ENCODE data around the gene COL4A5.
A peak's percentile ranks its signal among the peaks of the same experiment; 100 is the strongest.
"Not testable (repeated sequence)": the region's sequence is repeated elsewhere in the genome, so short reads cannot be mapped to it uniquely, and the experiment has no call there.

COL4A5 gene

DNA sequence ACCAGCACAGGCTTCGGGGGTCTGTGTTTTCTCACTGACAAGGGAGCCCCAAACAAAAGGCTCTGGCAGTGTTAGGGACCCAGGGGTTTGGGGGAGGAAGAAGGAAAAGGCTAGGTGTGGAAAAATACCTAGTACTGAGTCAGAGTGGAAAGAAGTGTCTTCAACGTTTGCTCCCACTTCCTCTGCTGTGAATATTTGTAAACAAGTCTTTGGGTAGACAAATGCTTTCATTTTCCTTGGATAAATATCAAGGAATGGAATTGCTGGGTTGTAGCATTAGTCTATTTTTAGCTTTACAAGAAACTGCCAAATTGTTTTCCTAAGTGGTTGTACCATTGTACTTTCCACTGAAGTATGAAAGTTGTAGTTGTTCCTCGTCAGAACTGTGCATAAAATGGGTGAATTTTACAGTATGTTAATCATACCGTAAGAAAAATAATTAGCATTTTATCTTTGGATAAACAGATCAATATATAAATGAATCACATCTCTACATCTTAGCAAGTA, 17.4 kb downstream of the COL4A5 start:
- no peak for DNase-seq (ENCODE audit: low spot score)

DNA sequence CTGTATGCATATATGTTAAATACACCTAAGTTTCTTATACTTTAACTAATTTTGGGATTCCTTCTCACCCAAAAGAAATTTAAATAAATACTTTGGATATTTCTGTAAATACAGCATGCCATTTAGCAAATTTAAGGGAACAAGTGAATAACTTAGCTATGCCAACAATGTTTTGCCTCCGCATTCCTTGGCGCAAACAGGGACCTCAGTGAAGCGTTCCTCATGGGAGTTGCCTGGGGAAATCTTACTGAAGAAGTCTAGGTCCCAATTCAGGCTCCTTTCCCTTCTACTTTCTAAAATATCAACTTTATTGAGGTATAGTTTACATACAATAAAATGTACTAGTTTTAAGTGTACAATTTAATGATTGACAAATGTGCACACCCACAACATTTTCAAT, 25.0 kb downstream of the COL4A5 start:
- DNase-seq (ENCODE audit: low spot score) = peak; percentile 14

DNA sequence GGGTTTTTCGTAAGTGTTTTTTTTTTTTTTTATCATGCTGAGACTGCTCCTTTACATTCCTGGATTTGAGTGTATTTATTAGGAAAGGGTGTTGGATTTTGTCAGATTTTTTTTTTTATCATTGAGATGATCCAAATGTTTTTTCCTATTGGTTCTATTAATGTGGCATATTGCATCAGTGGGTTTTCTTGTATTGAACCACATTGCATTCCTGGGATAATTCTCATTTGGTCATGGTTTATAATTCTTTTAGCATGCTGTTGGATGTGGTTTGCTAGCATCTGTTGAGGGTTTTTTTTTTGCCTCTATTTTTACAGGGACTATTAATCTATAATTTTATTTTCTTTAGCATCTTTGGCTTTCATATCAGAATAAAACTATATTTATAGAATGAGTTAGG, 28.8 kb downstream of the COL4A5 start:
- DNase-seq (ENCODE audit: low spot score) = no peak

DNA sequence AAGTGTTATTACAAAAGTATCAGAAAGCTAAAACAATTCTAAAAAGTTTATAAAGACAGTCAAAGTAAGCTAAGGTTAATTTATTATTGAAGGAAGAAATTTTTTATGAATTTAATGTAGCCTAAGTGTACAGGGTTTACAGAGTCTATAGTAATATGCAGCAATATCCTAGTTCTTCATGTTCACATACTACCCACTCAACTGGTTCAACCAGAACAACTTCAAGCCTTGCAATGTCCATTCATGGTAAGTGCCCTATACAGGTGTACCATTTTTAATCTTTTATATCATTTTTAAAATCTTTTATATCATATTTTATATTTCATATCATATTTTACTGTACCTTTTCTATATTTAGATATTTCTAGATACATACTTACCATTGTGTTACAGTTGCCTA, 34.3 kb downstream of the COL4A5 start:
- DNase-seq (ENCODE audit: low spot score) = no peak

DNA sequence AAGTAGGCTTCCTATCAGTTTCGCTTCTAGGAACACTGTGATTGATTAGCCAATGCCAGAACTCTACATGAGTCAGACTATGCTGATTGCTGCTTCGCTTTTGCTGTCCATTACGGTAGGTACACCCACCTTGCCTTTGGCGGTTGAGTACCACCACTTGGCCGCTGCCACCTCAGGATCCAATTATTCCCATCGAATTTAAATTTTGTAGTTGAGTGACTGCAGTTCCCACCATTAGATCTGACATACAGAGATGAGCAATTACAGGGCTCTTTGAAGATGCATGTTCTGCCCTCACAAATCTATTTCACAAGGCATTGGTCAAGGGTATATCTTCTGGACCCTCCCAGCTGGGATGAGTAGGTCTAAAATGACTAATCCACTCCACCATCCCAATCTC, 41.9 kb downstream of the COL4A5 start:
- DNase-seq (ENCODE audit: low spot score) = not testable (repeated sequence)

DNA sequence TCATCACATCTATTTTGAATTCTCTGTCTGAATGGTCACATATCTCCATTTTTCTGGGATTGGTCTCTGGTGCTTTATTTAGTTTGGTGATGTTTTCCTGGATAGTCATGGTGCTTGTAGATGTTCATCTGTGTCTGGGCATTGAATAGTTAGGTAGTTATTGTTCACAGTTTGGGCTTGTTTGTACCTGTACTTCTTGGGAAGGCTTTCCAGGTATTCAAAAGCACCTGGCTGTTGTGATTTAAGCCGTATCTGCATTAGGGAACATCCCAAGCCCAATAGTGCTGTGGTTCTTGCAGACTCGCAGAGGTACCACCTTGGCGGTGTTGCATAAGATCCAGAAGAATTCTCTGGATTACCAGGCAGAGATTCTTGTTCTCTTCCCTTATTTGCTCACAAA, 44.6 kb downstream of the COL4A5 start:
- no peak for DNase-seq (ENCODE audit: low spot score)

DNA sequence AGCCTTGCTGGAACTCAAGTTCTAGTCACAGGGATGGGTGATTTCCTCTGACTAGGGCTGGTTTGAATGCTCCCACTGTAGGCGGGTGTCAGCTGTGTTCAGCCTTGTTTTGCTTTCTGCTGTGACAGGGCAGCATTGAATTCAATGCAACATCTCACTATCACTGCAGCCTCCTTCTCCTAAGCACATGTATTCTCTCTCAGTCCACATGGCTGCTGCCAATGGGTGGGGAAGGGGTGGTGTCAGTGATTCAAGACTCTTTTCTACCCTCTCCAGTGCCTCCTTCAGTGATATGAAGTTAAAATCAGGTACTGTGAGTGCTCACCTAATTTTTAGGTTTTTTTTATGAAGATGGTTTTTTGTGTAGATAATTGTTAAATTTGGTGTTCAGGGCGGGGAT, 46.3 kb downstream of the COL4A5 start:
- no peak for DNase-seq (ENCODE audit: low spot score)

DNA sequence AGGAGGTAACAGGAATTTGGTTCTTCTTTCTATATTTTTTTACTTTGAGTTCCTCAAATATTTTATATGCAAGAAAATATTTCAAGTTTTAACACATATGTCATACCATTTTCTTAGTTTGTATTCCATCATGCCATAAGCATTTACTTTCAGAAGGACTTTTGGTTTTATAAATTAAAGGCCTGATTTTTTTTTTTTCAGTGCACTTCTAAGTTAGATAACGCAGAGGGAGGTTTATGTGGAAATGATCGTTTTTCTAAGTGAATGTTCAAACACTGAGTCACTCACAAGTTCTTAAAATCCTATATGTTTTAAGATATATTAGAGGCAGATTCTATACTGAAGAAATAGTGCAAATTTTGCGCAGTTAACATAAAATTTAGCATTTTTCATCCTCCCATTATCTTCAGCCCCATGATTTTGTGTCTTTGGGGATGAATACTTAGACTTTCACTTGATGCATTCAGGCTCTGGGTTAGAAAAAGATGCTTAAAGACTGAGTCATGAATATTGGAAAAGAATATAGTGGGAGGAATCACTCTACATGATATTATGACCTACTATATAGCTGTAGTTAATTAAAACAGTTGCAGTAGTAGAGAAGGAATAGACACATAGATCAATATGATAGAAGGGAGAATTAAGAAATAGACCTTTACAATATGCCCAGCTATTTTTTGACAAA, 54.9 kb downstream of the COL4A5 start:
- no peak for DNase-seq (ENCODE audit: low spot score)

DNA sequence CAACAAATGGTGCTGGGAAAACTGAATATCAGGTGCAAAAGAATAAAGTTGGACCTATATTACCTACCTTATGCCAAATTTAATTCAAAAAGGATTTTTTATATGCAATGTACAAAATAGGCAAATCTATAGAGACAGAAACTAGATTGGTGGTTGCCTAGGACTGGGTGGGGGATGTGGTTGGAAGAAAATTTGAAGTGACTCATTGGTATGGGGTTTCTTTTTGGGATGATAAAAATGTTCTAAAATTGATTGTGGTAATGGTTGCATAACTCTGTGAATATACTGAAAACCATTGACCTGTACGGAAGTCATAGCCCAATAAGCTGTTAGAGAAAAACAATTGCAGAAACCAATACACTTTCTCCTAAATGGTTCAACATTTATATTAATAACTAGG, 72.1 kb downstream of the COL4A5 start:
- DNase-seq (ENCODE audit: low spot score) = no peak

DNA sequence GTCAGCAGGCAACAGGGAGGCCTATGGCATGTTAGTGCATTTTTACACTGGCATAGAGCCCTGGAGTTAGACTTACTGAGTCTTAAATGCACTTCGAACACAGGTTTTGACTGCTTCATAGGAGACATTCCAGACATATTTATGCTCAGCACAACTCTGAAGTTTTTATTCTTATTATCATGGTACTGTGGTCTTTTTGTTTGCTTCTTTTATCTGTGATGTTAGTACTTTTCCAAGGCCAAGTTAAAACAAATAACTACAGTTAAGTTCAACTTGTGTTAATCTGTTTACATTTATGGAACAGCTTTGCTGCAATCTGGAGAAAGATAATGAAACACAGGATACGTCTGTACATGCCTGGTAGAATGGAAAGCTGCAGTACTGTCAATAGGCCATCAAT, 76.5 kb downstream of the COL4A5 start:
- DNase-seq (ENCODE audit: low spot score) = no peak

DNA sequence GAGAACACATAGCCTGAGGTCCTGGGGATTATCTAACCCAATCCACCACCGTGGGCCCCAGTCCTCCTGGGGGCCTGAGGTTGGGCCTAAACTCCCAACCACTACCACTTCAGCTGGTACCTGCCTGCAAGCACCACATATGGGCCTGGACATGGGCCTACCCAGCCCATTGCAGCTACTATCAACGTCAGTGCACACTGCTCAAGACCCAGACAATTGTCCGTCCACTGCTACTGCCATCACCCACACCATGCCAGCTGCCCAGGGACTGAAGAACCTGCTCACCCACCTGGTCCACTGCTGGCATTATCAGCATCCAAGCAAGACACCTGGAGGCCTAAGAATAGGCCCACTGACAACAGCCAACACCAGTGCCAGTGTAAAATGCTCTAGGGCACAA, 88.1 kb downstream of the COL4A5 start:
- DNase-seq (ENCODE audit: low spot score) = no peak

DNA sequence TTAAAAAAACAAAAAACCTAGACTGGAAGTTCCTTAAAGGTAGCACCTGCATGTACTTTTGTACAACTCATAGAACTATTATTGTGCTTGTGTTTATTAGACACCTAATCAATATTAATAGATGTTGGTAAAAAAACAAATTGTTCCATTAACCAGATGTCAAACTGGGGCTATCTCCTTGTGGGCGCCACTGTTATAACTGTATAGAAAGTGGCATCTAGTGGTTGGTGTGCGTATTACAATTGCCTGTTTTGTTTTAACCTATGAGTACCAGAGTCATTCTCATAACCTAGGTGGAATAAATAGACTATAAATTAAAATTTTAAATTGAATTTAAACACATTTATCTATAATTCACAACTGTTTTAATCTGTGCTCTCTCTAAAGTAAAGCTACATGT, 97.4 kb downstream of the COL4A5 start:
- peak; percentile 4 for DNase-seq (ENCODE audit: low spot score)

DNA sequence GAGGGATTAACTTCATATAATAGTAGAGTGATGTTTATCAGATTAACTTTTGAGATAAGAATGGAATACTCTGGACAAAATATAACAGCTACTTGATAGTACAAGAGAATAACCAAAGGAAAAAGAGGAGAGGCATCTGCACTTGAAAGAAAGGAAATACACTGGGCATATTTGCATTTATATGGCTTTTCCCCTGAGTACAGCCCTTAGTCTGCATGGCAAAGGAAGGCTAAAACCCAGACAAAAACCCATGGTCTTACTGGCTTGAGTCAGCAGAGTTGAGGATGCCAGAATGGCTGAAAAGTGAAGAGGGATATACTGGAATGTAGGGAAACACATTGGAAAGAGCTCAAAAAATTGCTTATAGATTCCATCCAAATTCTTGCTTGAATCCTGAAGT, 101.6 kb downstream of the COL4A5 start:
- DNase-seq (ENCODE audit: low spot score) = no peak

DNA sequence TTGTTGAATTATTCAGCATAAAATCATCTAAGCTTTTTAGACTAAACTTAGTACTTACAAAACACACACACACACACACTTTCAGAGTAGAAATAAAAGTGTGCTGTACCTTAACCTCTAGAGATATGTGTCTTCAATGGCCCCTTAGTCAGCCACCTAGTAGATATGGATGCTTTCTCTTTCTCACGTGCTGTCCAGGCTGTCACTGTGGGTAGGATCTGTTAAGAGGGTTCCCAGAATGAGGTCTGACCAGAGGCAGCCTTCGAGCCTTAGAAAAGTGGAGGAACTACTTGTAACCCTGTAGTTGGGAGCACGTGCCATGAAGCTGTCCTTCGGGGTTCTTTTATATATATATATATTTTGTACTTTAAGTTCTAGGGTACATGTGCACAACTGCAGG, 117.9 kb downstream of the COL4A5 start:
- no peak for DNase-seq (ENCODE audit: low spot score)

DNA sequence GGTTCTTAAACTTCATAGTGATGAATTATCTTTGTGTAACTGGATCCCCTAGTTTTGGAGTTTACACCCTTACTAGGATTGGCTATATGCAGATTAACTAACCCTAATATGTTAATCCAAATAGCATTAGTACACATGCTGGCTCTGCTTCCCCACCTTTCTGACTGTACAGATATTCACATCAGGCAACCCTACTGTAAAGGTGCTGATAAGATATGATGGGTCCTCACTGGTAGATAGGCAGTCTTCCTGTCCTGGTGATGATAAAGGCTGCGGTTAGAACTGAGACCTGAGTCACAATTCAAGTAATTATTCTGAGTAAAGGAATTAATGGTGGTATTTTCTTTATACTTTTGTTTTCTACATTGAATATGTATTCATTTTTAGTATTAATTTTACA, 118.6 kb downstream of the COL4A5 start:
- DNase-seq (ENCODE audit: low spot score) = no peak

DNA sequence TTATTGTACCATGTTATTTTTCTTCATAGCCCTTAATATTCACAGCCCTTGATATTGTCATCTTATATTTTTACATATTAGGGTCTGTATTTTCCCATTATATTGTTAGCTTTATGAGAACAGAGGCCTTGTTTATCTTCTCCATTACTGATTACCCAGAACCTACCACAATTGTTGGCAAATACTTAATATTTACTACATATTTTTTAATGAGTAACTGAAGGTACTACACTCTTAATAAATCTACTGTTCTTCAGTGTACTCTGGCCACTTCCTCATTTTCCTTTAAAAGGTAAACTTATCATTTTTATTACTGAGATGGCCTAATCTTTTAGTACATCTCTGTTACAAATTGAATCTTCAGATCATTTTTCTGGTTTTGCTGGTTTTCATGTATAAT, 133.5 kb downstream of the COL4A5 start:
- no peak for DNase-seq (ENCODE audit: low spot score)

DNA sequence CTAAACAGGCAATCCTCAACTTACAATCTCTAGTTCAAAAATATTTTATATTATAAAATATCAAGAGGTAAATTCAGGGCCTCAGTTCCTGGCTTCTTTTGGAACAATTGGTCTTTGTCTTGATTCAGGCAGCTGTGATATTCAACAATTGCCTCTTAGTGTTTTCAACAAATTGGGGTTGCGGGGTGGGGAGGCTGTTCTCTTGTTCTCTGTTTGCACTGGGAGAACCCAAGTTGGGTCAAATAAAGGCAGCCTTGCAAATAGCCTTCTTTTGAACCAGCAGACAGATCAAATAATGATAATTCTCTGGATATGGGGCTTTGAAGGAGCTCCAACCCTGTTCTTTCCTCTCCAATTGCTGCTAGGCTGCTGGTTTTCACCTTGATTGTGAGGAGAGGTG, 142.5 kb downstream of the COL4A5 start:
- DNase-seq (ENCODE audit: low spot score) = no peak

DNA sequence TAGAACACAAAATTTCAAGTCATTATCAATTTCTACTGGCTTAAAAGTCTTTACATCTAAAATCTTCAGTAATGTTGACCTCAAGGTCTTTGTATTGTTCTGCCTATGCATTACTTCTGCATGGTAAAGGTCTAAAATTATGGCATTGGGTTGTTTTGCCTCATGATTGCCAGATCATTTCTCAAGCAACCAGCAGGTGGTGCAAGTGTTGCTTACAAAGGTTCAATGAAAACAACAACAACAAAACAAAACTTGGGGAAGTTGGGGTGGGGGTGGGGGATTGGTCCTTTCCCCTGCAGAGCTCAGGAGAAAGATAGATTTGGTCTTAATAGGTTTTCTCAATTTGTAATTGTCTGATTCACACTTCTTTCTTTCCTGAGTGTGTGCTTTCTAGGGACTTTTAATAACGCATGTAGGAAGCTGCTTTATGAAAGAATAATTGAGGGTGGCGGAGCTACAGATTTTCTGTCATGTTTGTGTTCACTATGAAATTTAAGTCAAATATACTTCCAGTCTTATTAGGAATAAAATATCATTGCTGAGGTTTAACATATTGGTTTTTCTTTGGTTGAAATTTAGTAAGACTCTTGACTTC, 145.1 kb downstream of the COL4A5 start:
- no peak for DNase-seq (ENCODE audit: low spot score)

DNA sequence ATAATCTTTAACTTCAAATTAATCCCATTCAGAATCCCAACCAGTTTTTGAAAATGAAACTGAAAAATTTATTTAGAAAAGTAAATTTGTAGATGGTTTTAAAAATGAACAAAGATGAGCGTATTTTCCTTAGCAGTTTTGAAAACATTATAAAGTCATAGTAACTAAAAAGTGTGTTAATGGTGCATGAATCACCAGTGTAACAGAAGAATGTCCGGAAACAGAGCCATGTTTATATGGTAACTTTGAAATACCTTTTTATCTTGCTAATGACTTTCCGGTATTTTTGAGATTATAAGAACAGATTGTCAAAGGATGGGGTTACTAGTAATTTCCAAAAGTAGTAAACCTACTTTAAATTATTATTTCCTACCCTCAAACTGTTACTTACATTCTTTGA, 150.9 kb downstream of the COL4A5 start:
- DNase-seq (ENCODE audit: low spot score) = no peak

DNA sequence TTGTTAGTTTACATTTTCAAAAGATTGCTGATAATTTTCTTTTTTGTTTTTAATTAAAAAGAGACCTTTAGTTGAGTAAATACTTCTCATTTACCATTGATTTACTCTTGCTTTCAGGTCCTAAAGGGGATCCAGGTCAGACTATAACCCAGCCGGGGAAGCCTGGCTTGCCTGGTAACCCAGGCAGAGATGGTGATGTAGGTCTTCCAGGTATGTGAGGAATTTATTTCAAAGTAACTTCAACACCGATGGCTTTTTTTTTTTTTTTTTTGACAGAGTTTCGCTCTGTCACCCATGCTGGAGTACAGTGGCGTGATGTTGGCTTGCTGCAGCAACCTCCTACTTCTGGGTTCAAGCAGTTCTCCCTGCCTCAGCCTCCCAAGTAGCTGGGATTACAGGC, 161.6 kb downstream of the COL4A5 start:
- no peak for DNase-seq (ENCODE audit: low spot score)

DNA sequence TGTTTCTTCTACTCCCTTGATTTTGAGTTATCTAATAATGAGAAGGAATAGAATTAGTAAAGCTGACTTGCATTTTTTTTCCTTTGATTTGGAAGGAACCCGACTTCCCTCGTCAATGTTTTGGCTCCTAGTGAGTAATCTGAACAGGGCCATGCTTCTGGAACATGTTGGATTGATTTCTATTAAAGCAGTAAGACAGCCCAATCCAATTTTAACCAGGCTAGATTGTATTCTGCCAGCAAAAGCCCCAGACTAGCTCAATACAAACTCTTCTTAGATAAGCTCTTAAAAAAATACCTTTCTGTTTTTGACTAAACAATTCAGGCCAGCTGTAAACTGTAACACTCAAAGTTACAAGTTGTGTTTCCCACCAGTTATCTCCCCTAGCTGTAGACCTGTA, 170.5 kb downstream of the COL4A5 start:
- DNase-seq (ENCODE audit: low spot score) = no peak

DNA sequence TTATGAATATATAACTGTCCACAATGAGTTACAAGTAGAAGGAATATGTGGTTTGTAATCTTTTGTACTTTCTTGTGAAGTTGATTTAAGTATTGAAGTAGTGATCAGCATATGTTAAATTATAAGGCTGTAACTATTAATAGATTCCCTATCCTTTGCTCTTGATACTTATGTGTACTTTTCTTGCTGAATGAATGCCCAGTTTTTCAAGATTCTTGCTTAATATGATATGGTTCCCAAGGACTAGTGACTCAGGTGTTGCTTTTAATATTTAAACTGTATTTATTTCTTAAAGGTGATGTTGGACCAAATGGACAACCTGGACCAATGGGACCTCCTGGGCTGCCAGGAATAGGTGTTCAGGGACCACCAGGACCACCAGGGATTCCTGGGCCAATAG, 175.0 kb downstream of the COL4A5 start:
- DNase-seq (ENCODE audit: low spot score) = no peak

DNA sequence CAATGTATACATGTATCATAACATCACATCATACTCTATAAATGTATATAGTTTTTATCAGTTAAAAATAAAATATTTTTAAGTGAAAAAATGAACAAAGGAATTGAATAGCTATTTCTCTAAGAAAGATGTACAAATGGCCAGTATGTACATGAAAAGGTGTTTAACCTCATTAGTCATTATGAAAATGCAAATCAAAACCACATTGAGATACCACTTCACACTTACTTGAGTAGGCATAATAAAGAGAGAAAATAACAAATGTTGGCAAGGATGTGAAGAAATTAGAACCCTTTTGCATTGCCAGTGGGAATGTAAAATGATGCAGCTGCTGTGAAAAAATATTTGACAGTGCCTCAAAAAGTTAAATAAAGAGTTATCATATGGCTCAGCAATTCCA, 201.2 kb downstream of the COL4A5 start:
- DNase-seq (ENCODE audit: low spot score) = no peak

DNA sequence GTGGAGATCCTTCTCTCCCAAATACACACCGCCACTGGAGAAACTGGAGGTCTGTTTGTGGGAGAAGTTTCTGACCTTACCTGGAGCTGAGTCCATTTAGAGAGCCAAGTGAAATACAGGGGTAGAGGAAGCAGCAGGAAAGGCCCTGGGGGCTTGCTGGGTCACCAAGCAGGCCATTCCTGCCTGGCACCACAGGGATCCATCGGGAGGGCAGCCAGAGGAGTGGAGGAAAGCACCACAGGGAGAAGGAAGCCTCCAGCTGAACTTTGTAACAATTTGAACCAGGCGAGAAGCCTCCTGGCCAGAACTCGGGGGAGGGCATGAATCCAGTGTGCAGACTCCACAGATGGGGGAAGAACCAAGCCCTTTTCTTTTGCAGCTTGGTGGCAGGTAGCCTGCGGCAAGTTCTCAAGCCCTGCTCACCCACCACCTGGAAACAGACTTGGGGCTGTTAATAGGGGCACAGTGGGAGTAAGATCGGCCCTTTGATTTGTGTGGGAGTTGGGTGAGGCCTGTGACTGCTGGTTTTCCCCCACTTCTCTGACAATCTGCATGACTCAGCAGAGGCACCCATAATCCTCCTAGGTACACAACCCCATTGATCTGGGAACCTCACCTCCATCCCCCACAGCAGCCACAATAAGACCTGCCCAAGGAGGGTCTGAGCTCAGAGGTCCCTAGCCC, 202.1 kb downstream of the COL4A5 start:
- no peak for DNase-seq (ENCODE audit: low spot score)

All from hepatic stellate cell (primary cell).